Measurements from ENCODE around the gene SGK1. TPM values are rescaled to one million over a fixed set of nuclear protein-coding genes. Genes with fewer than 3 reads are reported as not detected.

The SGK1 gene
- total and polyA plus RNA-seq, 2 donors (not counting 1 experiment from before 2014, with no cell fraction given) = 37.3 to 57.8 TPM

- no peak for ATAC-seq (ENCODE audit: low read depth)
- ChIA-PET POLR2A (no interaction called here), CTCF (interaction anchor here (1.1 to 3.2 kb wide), 3 partner anchors 23 to 794 kb away, joined by 4 to 16 read pairs (median 4); no protein-coding TSS in a partner anchor)
- intact Hi-C loops (cut with micrococcal nuclease) = no loop called here
- H3K9me3 ChIP-seq (ENCODE audit: control extremely low read depth in 1 of 3, control insufficient read depth in 2 of 3, insufficient read depth in 1 of 3, low read length in 2 of 3) = no peaks in the 10 kb centered on the region
- no peak overlapping the region for H3K4me3 ChIP-seq (ENCODE audit: control extremely low read depth in 1 of 5, extremely low read depth in 1 of 5, insufficient read depth in 1 of 5, low read depth in 2 of 5, low read length in 4 of 5)
- no peak overlapping the region for H2AFZ ChIP-seq (ENCODE audit: insufficient read depth, low read depth, low read length, poor library complexity, severe bottlenecking)
- DNase-seq = no peak
- no peak overlapping the region for H3K9ac ChIP-seq (ENCODE audit: low read length)
- 40% methylated on average over 1 of the region's 7 CpGs for WGBS (ENCODE audit: insufficient coverage)
- no peak overlapping the region for H3K27ac ChIP-seq (ENCODE audit: low read length in 2 of 2)
- no peaks in the 10 kb centered on the region for H3K79me2 ChIP-seq (ENCODE audit: control insufficient read depth, insufficient read depth, low read length)
- no peak overlapping the region for H3K4me2 ChIP-seq (replicated peaks; ENCODE audit: low read depth, low read length, poor library complexity, severe bottlenecking)
- Mint-ChIP-seq H3K9me3 (ENCODE audit: insufficient read depth) (no peaks in the 10 kb centered on the region), H3K27me3 (no peaks in the 10 kb centered on the region), H3K27ac (no peak overlapping the region), H3K4me1 (peaks cover 2% of the 10 kb centered on the region), H3K4me3 (no peak overlapping the region)
- no peaks in the 10 kb centered on the region for H4K20me1 ChIP-seq (ENCODE audit: control insufficient read depth, insufficient read depth, low read length, poor library complexity, severe bottlenecking)
- TF ChIP-seq EZH2 (IDR thresholded peaks at IDR 0.05; ENCODE audit: borderline replicate concordance, insufficient read depth, low read depth, low read length, poor library complexity, severe bottlenecking) = no peak
- no peaks in the 10 kb centered on the region for H3K27me3 ChIP-seq (replicated peaks in 1 of 4; ENCODE audit: control extremely low read depth in 1 of 4, control insufficient read depth in 3 of 4, insufficient read depth in 4 of 4, low read length in 3 of 4)
- H3K4me1 ChIP-seq (ENCODE audit: control insufficient read depth in 2 of 2, insufficient read depth in 2 of 2, low read length in 2 of 2) = no peaks in the 10 kb centered on the region
- H3K36me3 ChIP-seq (replicated peaks in 1 of 2; ENCODE audit: control extremely low read depth in 1 of 2, control insufficient read depth in 1 of 2, extremely low read depth in 1 of 2, insufficient read depth in 2 of 2, low read length in 1 of 2) = no peaks in the 10 kb centered on the region
Observed at GRCh38 chr6:134146268-134147033, 171.5 kb downstream of the SGK1 start.

DNA sequence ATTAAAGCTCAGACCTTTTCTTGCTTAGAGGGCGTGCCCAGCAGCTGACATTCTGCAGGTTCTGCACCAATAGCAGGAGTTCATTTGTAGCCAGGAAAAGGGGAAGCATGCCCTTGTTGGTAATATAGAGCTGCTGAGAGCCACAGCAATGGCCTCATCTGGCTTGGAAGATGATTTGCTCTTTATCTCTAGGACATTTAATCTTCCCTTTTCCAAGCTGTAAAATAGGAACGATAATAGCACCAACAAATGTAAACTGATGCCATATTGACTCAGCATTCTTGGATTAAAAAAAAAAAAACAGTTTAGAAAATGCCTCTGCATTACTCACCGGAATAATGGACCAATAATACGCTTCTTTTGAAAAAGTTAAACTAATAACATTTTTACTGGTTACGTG, 172.1 kb downstream of the SGK1 start:
- DNase-seq = peak; percentile 29
- intact Hi-C loops (cut with micrococcal nuclease) = no loop called here

More for the DNA sequence above, 172.1 kb downstream of the SGK1 start:
- ChIA-PET POLR2A (no interaction called here), CTCF (interaction anchor here (1.0 to 3.2 kb wide), 4 partner anchors 22 to 795 kb away, joined by 3 to 16 read pairs (median 4); no protein-coding TSS in a partner anchor)
- Histone ChIP-seq H3K4me2 (replicated peaks; ENCODE audit: low read depth, low read length, poor library complexity, severe bottlenecking) (no peak overlapping the region), H2AFZ (ENCODE audit: insufficient read depth, low read depth, low read length, poor library complexity, severe bottlenecking) (no peak overlapping the region), H3K79me2 (ENCODE audit: control insufficient read depth, insufficient read depth, low read length) (no peaks in the 10 kb centered on the region), H3K27ac (ENCODE audit: low read length in 2 of 2) (no peak overlapping the region), H3K9me3 (ENCODE audit: control extremely low read depth in 1 of 3, control insufficient read depth in 2 of 3, insufficient read depth in 1 of 3, low read length in 2 of 3) (no peaks in the 10 kb centered on the region), H3K4me3 (ENCODE audit: control extremely low read depth in 1 of 5, extremely low read depth in 1 of 5, insufficient read depth in 1 of 5, low read depth in 2 of 5, low read length in 4 of 5) (no peak overlapping the region), H3K4me1 (ENCODE audit: control insufficient read depth in 2 of 2, insufficient read depth in 2 of 2, low read length in 2 of 2) (no peaks in the 10 kb centered on the region), H3K27me3 (replicated peaks in 1 of 4; ENCODE audit: control extremely low read depth in 1 of 4, control insufficient read depth in 3 of 4, insufficient read depth in 4 of 4, low read length in 3 of 4) (no peaks in the 10 kb centered on the region), H4K20me1 (ENCODE audit: control insufficient read depth, insufficient read depth, low read length, poor library complexity, severe bottlenecking) (no peaks in the 10 kb centered on the region), H3K36me3 (replicated peaks in 1 of 2; ENCODE audit: control extremely low read depth in 1 of 2, control insufficient read depth in 1 of 2, extremely low read depth in 1 of 2, insufficient read depth in 2 of 2, low read length in 1 of 2) (no peaks in the 10 kb centered on the region), H3K9ac (ENCODE audit: low read length) (no peak overlapping the region)
- no peaks in the 10 kb centered on the region for H3K9me3 Mint-ChIP-seq (ENCODE audit: insufficient read depth)
- TF ChIP-seq EZH2 (IDR thresholded peaks at IDR 0.05; ENCODE audit: borderline replicate concordance, insufficient read depth, low read depth, low read length, poor library complexity, severe bottlenecking) = no peak
- TF ChIP-seq, protein P1, sequence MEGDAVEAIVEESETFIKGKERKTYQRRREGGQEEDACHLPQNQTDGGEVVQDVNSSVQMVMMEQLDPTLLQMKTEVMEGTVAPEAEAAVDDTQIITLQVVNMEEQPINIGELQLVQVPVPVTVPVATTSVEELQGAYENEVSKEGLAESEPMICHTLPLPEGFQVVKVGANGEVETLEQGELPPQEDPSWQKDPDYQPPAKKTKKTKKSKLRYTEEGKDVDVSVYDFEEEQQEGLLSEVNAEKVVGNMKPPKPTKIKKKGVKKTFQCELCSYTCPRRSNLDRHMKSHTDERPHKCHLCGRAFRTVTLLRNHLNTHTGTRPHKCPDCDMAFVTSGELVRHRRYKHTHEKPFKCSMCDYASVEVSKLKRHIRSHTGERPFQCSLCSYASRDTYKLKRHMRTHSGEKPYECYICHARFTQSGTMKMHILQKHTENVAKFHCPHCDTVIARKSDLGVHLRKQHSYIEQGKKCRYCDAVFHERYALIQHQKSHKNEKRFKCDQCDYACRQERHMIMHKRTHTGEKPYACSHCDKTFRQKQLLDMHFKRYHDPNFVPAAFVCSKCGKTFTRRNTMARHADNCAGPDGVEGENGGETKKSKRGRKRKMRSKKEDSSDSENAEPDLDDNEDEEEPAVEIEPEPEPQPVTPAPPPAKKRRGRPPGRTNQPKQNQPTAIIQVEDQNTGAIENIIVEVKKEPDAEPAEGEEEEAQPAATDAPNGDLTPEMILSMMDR (IDR thresholded peaks at IDR 0.05) = no peak
- H3K4me1 Mint-ChIP-seq = peaks cover 2% of the 10 kb centered on the region
- no peak overlapping the region for H3K4me3 Mint-ChIP-seq
- H3K27me3 Mint-ChIP-seq = no peaks in the 10 kb centered on the region
- peak; percentile 51 for ATAC-seq (ENCODE audit: low read depth)
- H3K27ac Mint-ChIP-seq = no peak overlapping the region
- WGBS (ENCODE audit: insufficient coverage) = 17% methylated on average over 1 of the region's 5 CpGs
